Spleen (tissue), 11 donors: ENCODE results near the gene KMT2B. TPM values are rescaled to one million over a fixed set of nuclear protein-coding genes. Genes with fewer than 3 reads are reported as not detected.

Experiments used
- DNase-seq: peaks from one replicate; pipeline ENCODE4 v3.0.0-alpha.2; 2020
- H3K27ac ChIP-seq, 8 donors: fragments of 200-600 bp; sonication (generic) in 7 of 8; 1 replicate in 4 of 8; 2 replicates in 4 of 8; pipeline versions ENCODE4 v1.5.0 to v1.8.0; 2016 to 2021; ENCODE audit warnings: inconsistent platforms in 4 of 8, mild to moderate bottlenecking in 4 of 8, moderate library complexity in 1 of 8
- H3K27me3 ChIP-seq, 7 donors: fragments of 200-600 bp; sonication (generic) in 6 of 7; replicated peaks in 1 of 7; 1 replicate in 4 of 7; 2 replicates in 3 of 7; pipeline versions ENCODE4 v1.5.0 to v1.8.0; 2016 to 2021; ENCODE audit warnings: inconsistent platforms in 3 of 7, mild to moderate bottlenecking in 1 of 7
- H3K36me3 ChIP-seq, 6 donors: fragments of 200-600 bp; sonication (generic) in 5 of 6; 1 replicate in 4 of 6; 2 replicates in 2 of 6; pipeline versions ENCODE4 v1.5.0 to v1.8.0; 2016 to 2021; ENCODE audit warnings: inconsistent platforms in 2 of 6
- H3K4me1 ChIP-seq, 6 donors: fragments of 200-600 bp; sonication (generic) in 5 of 6; 1 replicate in 3 of 6; 2 replicates in 3 of 6; pipeline versions ENCODE4 v1.5.0 to v1.8.0; 2016 to 2021; ENCODE audit warnings: inconsistent platforms in 3 of 6
- H3K4me3 ChIP-seq, 8 donors: fragments of 200-600 bp; sonication (generic) in 7 of 8; 1 replicate in 4 of 8; 2 replicates in 4 of 8; pipeline versions ENCODE4 v1.5.0 to v1.8.0; 2016 to 2021; ENCODE audit warnings: inconsistent platforms in 4 of 8, mild to moderate bottlenecking in 4 of 8, moderate library complexity in 2 of 8
- H3K9me3 ChIP-seq, 8 donors: fragments of 200-600 bp; sonication (generic) in 7 of 8; 1 replicate in 4 of 8; 2 replicates in 4 of 8; pipeline versions ENCODE4 v1.5.0 to v1.8.0; 2016 to 2021; ENCODE audit warnings: inconsistent platforms in 4 of 8
- POLR2A ChIP-seq, 3 donors: fragments of 450-650 bp; IDR thresholded peaks; one replicate each; pipeline ENCODE4 v1.5.1; 2017; ENCODE audit warnings: antibody characterized with exemption in 3 of 3, mild to moderate bottlenecking in 1 of 3
- POLR2AphosphoS5 ChIP-seq, 3 donors: sonication (generic); formaldehyde crosslinking; IDR thresholded peaks; one replicate each; pipeline ENCODE4 v1.5.1; 2017; ENCODE audit warnings: antibody characterized with exemption in 3 of 3
- WGBS, 5 donors: extraction: QIAGEN DNeasy Blood & Tissue Kit in 3 of 5; methylation state at CpG; one replicate each; pipeline versions ENCODE4 v1.1.5 to v1.1.7; 2013 to 2018; 5-methylcytosine and 5-hydroxymethylcytosine counted together
- intact Hi-C: fragments of 100-400 bp; cut with DNase I; formaldehyde crosslinking; loops from one replicate; pipeline ENCODE4 v1.15.0; 2023; ENCODE audit warnings: low total_unique reads
- polyA plus RNA-seq, 3 donors: library from polyadenylated mRNA; stranded (reverse); fragments of 200-250 nt; gene quantifications; one replicate each; pipeline ENCODE4 v1.2.1, GENCODE V29; 2013
- total RNA-seq, 7 donors: library from RNA; depleted of rRNA in 3 of 7; stranded (reverse); fragments of >200 nt in 3 of 7; fragmentation: NEBNext Ultra II Directional in 4 of 7; extraction: Animal tissue kit (Norgen Biotek cat#: 25700) in 4 of 7; gene quantifications; one replicate each; pipeline versions ENCODE4 v1.1.0 to v1.2.1, GENCODE V29; 2016 to 2021
- TF ChIP-seq, protein P1 (sequence below), 11 experiments: fragments of 200-600 bp in 7 of 11; fragments of 450-650 bp in 4 of 11; sonication (generic) in 4 of 11; IDR thresholded peaks in 8 of 11; conservative IDR thresholded peaks in 3 of 11; 1 replicate in 7 of 11; 2 replicates in 4 of 11; pipeline versions ENCODE4 v1.4.0 to v1.8.0; 2016 to 2021; ENCODE audit warnings: antibody characterized with exemption in 11 of 11, inconsistent platforms in 4 of 11, mild to moderate bottlenecking in 1 of 11
- donor health status: healthy with polysubstance abuse.
- donor health status: DM: no; HTN: no; CAD: no; lungs with moderate emphysema.
- donor health status: DM: no; HTN: no; CAD: no.
- donor health status: Bipolar disorder and iron deficiency.
- donor health status: healthy.
- donor health status: DM: no; HTN: no; CAD: no.
- donor health status: DM: yes; HTN: yes; CAD: no.

The KMT2B gene
- total and polyA plus RNA-seq, 10 donors: 17.6 to 58.2 (median 45.8) TPM

DNA sequence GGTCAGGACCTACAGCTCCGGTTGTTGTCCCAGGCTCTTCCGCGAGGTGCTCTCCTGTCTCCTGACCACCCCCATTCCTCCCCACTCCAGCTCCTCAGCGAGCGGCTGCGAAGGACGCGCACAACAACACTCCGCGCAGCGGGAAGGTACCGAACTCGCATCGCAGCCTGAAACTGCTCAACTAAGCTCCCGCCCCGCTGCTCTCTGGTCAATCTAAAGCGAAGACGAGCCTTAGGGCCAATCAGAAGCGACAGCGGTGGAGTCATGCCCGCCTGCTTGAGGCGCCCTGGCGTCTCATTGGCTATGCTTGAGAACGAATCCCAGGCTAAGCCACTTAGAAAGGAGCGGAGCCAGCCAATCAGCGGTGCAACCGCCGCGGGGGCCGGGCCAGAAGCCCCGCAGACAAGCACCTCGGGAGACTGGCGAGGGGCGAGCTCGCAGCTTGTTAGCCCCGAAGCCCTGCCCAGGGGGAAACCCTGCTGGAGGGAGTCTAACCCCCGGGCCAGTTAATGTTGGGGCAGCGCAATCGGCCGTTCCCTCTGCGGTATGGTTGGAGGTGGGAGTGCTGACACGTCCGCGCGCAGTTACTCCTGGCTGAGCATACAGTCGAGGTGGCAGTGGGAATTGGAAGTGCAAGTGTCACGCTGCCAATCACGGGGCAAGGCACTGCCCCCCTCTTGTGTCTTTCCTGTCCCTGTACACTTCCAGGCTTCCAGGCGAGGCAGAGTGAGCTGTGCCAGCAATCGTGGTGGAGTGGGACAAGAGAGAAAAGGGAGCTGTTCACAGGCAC lies 15.4 kb upstream of the KMT2B start:
- TF ChIP-seq, protein P1, sequence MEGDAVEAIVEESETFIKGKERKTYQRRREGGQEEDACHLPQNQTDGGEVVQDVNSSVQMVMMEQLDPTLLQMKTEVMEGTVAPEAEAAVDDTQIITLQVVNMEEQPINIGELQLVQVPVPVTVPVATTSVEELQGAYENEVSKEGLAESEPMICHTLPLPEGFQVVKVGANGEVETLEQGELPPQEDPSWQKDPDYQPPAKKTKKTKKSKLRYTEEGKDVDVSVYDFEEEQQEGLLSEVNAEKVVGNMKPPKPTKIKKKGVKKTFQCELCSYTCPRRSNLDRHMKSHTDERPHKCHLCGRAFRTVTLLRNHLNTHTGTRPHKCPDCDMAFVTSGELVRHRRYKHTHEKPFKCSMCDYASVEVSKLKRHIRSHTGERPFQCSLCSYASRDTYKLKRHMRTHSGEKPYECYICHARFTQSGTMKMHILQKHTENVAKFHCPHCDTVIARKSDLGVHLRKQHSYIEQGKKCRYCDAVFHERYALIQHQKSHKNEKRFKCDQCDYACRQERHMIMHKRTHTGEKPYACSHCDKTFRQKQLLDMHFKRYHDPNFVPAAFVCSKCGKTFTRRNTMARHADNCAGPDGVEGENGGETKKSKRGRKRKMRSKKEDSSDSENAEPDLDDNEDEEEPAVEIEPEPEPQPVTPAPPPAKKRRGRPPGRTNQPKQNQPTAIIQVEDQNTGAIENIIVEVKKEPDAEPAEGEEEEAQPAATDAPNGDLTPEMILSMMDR (IDR thresholded peaks at IDR 0.05 in 8 of 11, conservative IDR thresholded peaks at IDR 0.05 in 3 of 11): peak in 2 of 11 experiments; percentile 10 to 33
- TF ChIP-seq POLR2A (IDR thresholded peaks at IDR 0.05) (peak in 1 of 3 donors; percentile 82), POLR2AphosphoS5 (IDR thresholded peaks at IDR 0.05) (peak; percentile 82 to 97 (median 94))
- Histone ChIP-seq H3K27me3 (peaks cover 0 to 29% (median 0%) of the 10 kb centered on the region in 7 donors), H3K36me3 (no peaks in the 10 kb centered on the region), H3K27ac (peak overlapping the region; percentile 53 to 86 (median 74)), H3K9me3 (no peaks in the 10 kb centered on the region), H3K4me1 (peaks cover 0 to 20% (median 16%) of the 10 kb centered on the region in 6 donors), H3K4me3 (peak overlapping the region; percentile 59 to 90 (median 62))
- WGBS, 5 donors: 0 to 1% (median 0%) methylated on average over 41 to 50 of the region's 50 CpGs
- intact Hi-C loops: no loop called here
- peak; percentile 98 for DNase-seq

DNA sequence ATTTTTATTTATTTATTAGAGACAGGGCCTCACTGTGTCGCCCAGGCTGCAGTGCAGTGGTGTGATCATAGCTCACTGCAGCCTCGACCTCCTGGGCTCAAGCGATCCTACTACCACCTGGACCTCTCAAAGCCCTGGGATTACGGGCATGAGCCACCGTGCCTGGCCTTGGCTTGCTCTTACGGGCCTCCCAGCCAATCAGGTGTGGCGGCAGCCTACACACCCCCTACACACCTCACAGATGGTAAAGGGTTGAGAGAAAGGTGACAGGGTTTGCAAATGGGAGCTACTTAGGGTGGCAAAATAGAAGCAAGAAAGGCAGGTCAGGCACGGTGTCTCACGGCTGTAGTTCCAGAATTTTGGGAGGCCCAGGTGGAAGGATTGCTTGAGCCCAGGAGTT lies 14.5 kb upstream of the KMT2B start:
- no peak for DNase-seq
- Histone ChIP-seq H3K4me3 (peak overlapping the region in 4 of 8 donors; percentile 60 to 90 (median 60)), H3K27me3 (peaks cover 0 to 29% (median 0%) of the 10 kb centered on the region in 7 donors), H3K4me1 (peaks cover 0 to 20% (median 16%) of the 10 kb centered on the region in 6 donors), H3K36me3 (no peaks in the 10 kb centered on the region), H3K27ac (peak overlapping the region in 3 of 8 donors; percentile 78 to 81 (median 79)), H3K9me3 (no peaks in the 10 kb centered on the region)
- TF ChIP-seq POLR2AphosphoS5 (IDR thresholded peaks at IDR 0.05) (no peak), POLR2A (IDR thresholded peaks at IDR 0.05) (no peak)
- TF ChIP-seq, protein P1 (IDR thresholded peaks at IDR 0.05 in 8 of 11, conservative IDR thresholded peaks at IDR 0.05 in 3 of 11): no peak
- 49 to 62% (median 53%) methylated on average over 9 of the region's 9 CpGs for WGBS, 5 donors
- intact Hi-C loops: no loop called here

DNA sequence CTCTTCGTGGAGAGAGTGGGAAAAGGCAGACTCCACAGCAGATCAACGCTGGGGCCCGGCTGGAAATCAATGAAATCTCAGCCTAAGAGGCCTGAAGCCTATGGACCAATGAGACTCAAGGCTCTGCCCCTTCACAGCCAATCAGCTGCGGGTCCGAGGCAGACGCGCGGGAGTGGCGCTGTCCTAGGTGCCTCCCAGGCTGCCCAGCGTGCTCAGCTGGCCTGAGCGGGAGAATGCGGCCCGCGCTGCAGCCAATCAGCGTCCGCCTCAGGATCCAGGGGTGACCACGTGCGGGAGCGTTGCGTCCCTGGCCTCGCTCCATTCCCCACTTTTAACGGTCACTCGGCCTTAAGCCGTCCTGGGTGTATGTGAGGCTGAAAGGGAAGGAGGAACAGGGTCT lies 13.6 kb upstream of the KMT2B start, which contains the start of gene ZBTB32:
TSS of gene ZBTB32 (plus strand) at position 341 of the 400 bp plus-strand sequence. CDS start 10,069 bp downstream, outside the sequence.
- WGBS, 5 donors: 43 to 47% (median 44%) methylated on average over 20 to 24 of the region's 24 CpGs
- no peak within 1 kb of the TSS for H3K27ac ChIP-seq
- no peaks in the 10 kb centered on the region for H3K9me3 ChIP-seq
- intact Hi-C loops: no loop called here
- DNase-seq: no peak
- peaks cover 0 to 20% (median 16%) of the 10 kb centered on the region in 6 donors for H3K4me1 ChIP-seq
- H3K36me3 ChIP-seq: no peaks in the 10 kb centered on the region
- H3K4me3 ChIP-seq: no peak within 1 kb of the TSS
- peaks cover 0 to 29% (median 0%) of the 10 kb centered on the region in 7 donors for H3K27me3 ChIP-seq
- no peak for TF ChIP-seq POLR2A (IDR thresholded peaks at IDR 0.05)
- TF ChIP-seq POLR2AphosphoS5 (IDR thresholded peaks at IDR 0.05): peak in 1 of 3 donors; percentile 8

DNA sequence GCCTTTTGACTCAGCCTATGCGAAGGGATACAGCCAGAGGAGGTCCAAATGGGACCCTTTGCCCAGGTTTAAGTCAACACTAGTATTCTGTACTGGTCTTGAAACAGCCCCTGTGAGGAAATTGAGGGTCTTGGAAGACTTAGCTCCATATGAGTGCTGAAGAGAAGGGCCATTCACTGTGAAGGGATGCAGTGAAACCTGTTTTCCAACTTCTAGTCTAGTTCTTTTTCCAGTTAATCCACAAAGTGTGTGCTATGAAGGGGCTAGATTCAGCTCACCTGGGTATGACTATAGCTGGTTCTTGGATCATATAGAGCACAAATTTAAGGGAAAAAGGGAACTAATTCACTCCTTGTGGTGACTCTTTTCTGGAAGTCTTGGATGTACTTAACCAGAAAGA lies 9.4 kb upstream of the KMT2B start:
- whole genome bisulfite sequencing, 5 donors: 80 to 100% (median 97%) methylated on average over 1 of the region's 1 CpG
- intact Hi-C loops: no loop called here
- Histone ChIP-seq H3K4me3 (no peak overlapping the region), H3K36me3 (no peaks in the 10 kb centered on the region), H3K27ac (no peak overlapping the region), H3K4me1 (peaks cover 0 to 34% (median 28%) of the 10 kb centered on the region in 6 donors), H3K9me3 (no peaks in the 10 kb centered on the region), H3K27me3 (peaks cover 0 to 21% (median 0%) of the 10 kb centered on the region in 7 donors)
- no peak for DNase-seq
- no peak for TF ChIP-seq POLR2A (IDR thresholded peaks at IDR 0.05)
- TF ChIP-seq POLR2AphosphoS5 (IDR thresholded peaks at IDR 0.05): no peak
- TF ChIP-seq, protein P1 (IDR thresholded peaks at IDR 0.05 in 8 of 11, conservative IDR thresholded peaks at IDR 0.05 in 3 of 11): no peak
